ENCODE data around the gene COPG1.
"Not testable (repeated sequence)": the region's sequence is repeated elsewhere in the genome, so short reads cannot be mapped to it uniquely, and the experiment has no call there.

Gene COPG1

DNA sequence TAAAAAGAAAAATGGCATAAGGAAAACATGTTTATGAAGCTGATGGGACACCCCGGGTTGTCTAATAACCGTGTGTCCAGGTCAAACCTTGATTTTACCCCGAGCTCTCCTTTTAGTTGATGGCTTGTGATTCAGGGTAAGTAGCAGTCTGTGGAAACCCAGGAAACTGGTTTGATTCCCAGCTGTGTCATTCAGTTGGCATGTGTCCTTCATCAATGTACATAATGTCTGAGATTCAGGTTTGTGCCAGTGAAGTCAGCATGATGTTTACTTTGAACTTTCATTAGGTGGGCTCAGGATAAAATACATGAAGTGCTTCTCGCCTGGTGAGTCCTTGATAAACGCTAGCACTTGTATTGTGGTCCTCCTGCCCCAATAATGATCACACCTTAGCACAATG is 4.3 kb upstream of the COPG1 start:
- DNase-seq (ENCODE audit: low spot score): no peak

DNA sequence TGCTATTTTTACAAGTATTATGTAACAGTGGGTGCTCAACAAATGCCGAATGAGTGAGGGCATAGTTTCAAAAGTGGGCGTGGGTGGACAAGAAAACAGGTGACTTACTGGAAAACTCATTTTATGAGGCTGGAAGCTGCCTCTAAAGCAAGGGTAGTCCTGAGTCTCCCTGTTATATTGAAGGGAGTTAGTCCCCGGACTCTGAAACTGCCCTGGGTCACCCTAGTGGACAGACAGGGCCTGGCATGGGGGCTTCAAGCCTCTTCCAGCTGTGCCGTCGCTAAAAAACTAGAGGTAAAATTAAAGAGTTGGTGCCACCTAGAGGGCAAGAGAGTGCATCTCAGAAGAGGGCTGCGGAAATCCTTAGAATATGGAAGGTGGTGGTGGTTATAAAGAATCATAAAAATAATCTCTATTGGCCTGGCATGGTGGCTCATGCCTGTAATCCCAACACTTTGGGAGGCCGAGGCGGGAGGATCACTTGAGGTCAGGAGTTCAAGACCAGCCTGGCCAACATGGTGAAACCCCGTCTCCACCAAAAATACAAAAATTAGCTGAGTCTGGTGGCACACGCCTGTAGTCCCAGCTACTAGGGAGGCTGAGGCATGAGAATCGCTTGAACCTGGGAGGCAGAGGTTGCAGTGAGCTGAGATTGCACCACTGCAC is 3.6 kb upstream of the COPG1 start:
- DNase-seq (ENCODE audit: low spot score): peak; percentile 85

DNA sequence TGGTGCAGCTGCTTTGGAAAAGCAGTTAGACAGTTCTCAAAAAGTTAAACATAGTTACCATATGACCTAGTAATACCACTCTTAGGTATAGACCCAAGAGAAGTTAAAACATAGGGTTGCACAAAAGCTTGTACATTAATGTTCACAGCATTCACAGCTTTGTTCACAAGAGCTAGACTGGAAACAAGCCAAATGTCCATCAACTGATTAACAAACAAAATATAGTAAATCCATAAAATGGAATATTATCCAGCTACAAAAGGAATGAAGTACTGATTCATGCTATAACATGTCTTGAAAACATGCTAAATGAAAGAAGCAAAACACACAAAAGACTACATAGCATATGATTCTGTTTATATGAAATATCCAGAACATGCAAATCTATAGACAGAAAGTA is 2.8 kb upstream of the COPG1 start:
- no peak for DNase-seq (ENCODE audit: low spot score)

DNA sequence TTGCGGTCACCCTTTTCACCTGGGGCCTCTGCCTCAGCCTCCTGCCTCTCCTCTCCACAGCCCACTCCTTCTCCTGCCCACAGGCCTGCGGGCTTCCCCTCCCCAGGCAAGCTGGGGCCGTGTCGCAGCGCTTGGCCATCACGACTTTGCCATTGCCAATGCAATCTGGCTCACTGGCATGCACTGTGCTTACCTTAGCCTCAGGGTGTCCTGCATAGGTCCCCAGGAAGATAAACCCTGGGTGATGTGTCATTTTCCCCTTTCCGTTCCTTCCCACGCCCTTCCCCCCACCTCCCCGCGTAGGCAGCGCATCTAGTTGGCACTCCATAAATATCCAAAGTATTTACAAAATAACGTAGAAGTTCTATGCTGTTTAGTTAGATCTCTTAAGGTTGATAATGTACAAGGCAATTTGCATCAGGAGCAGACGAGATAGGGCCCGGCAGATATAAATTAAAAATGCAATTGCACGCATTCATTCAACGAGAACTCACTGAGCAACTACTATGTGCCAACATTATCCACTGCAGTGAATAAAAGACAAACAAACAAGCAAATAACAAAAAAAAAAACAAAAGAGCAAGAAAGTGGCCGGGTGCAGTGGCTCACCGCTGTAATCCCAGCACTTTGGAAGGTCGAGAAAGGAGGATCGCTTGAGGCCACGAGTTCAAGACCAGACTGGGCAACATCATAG is 973 bp upstream of the COPG1 start:
- no peak for DNase-seq (ENCODE audit: low spot score)

DNA sequence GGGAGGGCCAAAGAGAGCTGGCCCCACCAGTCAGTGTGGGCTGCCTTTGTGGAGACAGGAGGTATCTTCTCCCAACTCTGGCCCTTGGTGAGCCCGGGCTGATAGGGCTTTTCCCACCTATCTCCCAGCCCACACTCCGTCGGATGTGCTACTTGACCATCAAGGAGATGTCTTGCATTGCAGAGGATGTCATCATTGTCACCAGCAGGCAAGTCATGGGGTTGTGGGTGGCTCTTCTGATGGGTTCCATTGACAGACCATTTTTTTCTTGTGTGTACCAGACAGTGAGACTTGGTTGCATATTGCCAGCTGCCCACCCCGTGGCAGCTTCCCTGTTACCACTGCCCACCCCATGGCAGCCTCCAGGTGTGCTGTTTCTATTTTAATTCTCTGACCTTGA is 3.3 kb downstream of the COPG1 start:
- DNase-seq (ENCODE audit: low spot score): no peak

DNA sequence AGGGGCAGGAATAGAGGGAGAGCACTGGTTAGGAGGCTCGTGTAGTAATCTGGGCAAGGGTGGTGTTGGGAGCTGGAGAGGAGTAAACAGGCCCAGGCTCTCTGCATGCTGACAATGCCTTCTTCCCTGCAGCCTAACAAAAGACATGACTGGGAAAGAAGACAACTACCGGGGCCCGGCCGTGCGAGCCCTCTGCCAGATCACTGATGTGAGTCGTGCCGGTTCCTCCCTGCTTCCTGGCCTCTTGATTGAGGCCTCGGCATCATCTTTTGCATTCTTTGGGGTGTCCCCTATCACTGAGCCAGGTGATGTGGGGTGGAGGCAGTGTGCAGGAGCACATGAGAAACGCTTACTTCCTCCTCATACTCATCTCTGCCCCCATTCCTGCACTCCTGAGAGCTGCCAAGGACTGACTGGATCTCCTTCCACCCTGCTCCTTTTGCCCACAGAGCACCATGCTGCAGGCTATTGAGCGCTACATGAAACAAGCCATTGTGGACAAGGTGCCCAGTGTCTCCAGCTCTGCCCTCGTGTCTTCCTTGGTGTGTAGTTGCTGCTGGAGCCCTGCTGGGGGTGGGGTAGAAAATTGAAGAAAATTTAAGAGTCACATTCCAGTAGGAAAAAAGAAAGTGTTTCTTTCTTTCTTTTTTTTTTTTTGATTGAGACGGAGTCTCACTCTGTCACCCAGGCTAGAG is 5.3 kb downstream of the COPG1 start:
- DNase-seq (ENCODE audit: low spot score): no peak

DNA sequence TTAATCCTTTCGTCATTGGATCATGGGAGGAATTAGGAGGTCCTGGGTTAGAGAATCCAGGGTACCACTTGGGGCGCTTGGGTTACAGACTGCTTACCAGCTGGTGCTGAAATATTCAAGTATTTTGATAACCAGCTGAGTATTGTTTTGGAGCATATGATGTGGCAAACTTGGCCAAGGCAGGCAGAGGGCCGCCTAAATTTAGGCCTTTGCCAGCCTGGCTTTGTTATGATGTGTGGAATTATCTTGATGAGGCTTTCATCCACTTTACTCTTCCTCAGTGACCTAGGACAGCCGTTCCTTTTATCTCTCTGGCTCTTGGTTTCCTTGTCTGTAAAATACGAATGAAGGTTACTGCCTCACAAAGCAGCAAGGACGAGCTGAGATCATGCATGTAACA is 6.9 kb downstream of the COPG1 start:
- DNase-seq (ENCODE audit: low spot score): no peak

DNA sequence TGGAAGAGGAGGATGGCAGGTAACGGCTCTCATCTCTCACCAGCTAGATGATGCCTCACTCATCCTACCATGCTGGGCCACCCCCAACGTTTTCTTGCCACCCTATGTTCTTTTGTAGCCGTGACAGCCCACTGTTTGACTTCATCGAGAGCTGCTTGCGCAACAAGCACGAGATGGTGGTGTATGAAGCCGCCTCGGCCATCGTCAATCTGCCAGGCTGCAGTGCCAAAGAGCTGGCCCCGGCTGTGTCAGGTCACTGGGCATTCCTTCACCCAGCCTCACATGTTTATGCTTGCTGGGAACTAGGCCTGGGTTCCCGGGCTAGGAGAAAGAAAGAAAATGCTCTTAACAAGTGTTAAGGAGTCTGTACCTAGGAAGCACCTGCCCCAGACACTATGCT is 8.2 kb downstream of the COPG1 start:
- no peak for DNase-seq (ENCODE audit: low spot score)

DNA sequence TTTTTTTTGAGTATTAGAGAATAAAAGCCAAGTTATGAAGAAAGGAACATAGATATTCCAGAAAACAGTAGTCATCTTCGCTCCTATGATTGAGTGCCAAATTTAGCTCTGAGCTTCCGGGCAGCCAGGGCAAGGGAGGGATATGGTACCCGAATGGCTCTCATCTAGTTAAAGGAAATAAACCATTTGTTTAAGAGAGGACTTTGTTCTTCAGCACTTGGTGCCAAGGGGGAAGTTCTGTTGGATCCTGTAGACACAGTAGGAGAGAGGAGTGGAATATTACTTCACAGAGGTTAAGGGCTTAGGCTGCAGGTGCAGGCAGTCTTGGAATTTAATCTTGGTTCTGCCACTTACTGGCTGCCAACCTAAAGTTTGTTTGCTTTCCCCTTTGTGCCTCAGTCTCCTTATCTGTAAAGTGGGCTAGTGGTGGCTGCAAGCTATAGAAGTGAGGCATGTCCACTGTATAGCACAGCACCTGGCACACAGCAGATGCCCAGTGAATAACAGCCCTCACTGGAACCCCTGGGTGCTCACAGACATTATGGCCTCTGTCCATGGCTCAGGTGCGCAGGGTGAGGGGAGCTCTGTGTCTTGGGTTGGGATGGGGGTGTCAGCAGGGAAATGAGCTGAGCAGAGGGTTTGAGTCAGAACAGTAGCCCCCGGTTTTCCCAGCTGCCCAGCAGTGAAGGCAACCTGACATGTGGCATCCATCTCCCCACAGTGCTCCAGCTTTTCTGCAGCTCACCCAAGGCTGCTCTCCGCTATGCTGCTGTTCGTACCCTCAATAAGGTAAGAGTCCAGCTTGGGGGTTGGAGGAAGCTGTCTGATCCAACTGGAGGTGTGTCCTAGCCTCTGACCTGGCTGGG is 10.4 kb downstream of the COPG1 start:
- no peak for DNase-seq (ENCODE audit: low spot score)

DNA sequence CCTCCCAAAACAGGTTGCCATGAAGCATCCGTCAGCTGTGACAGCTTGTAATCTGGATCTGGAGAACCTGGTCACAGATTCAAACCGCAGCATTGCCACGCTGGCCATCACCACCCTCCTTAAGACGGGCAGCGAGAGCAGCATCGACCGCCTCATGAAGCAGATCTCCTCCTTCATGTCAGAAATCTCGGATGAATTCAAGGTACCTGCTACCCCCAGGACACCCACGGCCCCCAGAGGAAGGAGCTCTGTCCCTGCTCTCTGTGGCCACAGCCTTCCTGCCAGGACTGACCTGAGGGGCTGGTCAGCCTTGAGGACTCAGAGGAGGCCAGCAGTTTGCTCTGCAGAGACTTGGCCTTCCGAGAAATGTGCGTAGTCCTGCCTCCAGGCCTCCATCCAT is 11.2 kb downstream of the COPG1 start:
- DNase-seq (ENCODE audit: low spot score): no peak

DNA sequence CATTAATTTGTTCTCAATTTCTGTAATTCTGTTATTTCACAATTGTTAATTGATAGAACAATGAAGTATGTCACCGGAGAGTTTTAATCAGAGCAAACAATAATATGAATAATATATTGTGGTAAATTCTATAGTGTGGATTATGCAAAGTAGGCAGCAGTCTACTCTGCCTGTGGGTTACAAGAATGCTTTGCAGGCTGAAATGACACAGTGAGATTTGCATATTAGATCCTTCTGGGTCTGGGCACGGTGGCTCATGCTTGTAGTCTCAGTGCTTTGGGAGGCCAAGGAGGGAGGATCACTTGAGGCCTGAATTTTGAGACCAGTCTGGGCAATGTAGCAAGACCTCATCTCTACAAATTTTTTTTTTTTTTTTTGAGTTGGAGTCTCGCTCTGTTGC is 12.5 kb downstream of the COPG1 start:
- no peak for DNase-seq (ENCODE audit: low spot score)

DNA sequence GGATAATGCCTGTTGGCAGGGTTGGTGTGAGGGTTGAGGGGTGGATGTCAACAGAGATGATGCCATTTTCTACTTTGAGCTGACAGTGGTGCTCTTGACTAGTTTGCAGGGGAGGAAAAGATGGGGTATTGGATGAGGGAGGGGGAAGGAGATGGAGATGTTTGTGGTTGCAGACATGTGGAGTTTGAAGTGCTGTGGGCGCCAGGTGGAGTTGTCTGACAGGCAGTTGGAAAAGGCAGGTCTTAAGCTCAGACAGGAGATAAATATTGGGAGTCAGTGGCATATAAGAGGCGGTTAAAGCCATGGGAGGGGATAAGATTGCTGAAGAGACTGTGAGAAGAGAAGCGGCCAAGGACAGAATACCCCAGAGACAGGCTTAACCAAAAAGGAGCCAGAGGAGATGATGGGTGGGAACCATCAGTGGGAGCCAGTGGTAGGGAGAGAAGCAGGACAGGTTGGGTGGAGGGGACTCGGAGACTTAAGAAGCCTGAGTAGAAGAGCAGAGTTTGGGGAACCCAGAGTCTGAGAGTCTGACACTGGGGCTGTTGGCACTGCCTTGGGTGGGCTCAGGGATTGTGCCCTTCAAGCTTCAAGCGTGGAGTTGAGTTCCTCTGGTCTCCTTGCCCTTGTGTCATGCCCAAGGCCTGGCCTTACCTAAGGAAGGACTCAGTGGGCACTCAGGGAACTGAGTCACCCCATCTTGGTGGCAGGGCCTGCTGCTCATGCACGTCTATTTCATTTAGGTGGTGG is 13.9 kb downstream of the COPG1 start:
- no peak for DNase-seq (ENCODE audit: low spot score)

DNA sequence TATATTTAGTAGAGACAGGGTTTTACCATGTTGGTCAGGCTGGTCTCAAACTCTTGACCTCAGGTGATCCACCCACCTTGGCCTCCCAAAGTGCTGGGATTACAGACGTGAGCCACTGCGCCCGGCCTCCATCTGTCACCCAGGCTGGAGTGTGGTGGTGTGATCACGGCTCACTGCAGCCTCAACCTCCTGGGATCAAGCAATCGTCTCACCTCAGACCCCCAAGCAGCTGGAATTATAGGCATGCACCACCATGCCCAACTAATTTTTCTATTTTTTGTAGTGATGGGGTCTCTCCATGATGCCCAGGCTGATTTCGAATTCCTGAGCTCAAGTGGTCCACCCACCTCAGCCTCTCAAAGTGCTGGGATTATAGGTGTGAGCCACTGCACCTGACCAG is 15.6 kb downstream of the COPG1 start:
- not testable (repeated sequence) for DNase-seq (ENCODE audit: low spot score)

DNA sequence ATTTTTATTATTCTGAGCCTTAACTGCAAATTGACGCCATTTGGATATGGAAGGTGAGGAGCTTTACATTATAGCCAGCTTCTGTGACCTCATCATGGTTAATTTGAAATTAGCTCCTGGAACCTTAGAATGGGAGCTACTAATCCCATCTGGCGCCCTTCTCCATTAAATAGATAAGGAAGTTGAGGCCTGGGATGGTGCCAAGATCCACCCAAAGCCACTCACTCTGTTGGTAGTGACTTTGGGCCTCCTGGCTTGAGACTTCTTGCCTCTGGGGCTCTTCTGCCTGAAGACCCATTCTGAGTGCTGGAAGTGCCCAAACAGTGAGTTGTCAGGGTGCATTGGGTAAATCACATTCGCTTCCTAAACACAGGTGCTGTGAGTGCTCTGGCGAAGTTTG is 17.2 kb downstream of the COPG1 start:
- no peak for DNase-seq (ENCODE audit: low spot score)

DNA sequence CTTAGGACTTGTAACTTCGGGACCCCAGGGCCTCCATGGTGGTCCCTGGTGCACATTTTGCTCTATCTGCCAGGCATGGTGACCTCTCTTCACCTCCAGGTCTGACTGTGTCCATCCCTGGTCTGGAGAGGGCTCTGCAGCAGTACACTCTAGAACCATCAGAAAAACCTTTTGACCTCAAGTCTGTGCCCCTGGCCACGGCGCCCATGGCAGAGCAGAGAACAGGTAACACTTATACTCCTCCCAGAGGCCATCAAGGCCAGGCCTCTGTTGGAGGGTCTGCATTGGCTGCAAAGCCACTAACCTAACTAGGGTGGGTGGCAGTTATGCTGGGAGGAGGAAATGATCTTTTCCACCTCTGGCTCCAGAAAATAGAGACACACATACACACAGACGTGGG is 19.0 kb downstream of the COPG1 start:
- no peak for DNase-seq (ENCODE audit: low spot score)

DNA sequence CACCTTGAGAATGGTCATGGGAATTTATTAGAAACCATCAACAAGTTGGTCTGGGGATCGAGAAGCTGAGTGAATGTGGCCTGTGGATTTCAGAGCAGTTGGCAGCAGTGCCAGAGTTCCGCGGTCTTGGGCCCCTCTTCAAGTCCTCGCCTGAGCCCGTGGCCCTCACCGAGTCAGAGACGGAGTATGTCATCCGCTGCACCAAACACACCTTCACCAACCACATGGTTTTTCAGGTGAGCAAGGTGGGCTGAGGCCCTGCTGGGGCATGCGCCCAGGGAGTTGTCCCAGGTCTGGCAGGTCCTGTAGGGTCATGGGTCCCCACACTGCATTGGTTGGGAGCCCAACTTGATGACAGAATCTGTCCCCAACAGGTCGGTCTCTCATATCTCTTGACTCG is 22.3 kb downstream of the COPG1 start:
- DNase-seq (ENCODE audit: low spot score): no peak

DNA sequence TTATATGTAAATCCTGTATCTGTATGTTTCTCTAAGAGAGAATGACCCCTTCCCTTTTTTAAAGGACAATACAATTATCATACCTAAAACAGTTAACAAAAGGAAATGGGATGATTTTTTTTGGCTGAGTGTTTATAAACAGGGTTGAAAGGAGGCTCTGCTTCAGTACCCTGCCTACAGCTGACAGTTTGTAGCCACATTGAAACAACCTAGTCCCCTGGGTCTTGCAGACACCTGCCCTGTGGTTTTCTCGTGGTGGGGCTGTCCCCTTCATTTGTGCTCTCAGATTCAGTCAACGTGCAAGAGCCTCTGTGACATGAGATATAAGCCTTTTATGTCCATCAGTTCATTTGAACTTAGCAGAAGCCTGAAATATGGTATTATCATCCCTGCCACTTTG is 27.0 kb downstream of the COPG1 start:
- DNase-seq (ENCODE audit: low spot score): no peak

DNA sequence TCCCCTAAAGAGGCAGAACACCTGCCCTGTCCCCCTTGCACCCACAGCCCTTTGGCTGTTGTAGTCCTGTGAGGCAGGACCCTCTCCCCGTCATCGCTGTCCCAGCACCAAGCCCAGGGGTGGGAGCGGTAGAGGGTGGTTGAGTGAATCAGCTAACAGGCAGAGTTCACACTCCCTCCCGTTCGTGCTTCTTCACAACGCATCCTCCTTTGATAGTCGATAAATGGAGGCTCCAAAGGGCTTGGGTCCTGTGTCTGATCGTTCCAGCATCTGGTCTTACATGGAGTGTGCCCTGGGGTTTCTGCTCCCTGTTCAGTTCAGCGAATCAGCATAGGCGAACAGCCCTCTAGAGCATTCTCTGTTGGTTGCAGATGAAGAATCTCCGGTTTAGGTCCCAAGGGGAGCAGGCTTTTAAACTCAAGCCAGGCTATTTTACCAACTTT is 28.4 kb downstream of the COPG1 start:
- no peak for DNase-seq (ENCODE audit: low spot score)

DNA sequence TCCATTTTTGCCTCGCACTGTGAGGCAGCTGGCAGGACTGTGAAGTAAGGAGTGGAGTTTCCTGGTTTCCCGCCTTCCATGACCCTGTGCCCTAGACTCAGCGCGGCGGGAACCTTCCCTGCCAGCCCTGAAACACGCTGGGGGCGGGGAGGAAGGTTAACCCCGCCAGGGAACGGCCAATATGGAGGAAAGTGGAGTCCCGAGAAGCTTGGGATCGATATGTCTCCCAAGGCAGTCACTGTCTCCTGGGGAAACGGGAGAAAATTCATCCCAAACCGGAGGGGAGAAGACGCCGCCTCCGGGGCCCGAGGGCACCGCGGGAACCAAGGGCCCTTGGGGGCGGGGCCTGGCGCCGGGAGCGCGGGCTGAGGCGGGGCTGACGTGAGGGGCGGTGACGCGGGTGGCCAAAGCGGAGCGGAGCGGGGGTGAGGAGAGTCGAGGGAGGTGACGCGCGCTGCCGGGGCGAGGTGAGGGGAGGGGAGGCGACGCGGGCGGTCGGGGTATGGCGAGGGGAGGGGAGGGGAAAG is 29.1 kb downstream of the COPG1 start, which contains the start of gene HMCES:
Gene HMCES, plus strand, starts transcription at position 432 of the 527 bp plus-strand sequence. CDS start 863 bp downstream, outside the sequence.
- peak; percentile 97 for DNase-seq (ENCODE audit: low spot score)

DNA sequence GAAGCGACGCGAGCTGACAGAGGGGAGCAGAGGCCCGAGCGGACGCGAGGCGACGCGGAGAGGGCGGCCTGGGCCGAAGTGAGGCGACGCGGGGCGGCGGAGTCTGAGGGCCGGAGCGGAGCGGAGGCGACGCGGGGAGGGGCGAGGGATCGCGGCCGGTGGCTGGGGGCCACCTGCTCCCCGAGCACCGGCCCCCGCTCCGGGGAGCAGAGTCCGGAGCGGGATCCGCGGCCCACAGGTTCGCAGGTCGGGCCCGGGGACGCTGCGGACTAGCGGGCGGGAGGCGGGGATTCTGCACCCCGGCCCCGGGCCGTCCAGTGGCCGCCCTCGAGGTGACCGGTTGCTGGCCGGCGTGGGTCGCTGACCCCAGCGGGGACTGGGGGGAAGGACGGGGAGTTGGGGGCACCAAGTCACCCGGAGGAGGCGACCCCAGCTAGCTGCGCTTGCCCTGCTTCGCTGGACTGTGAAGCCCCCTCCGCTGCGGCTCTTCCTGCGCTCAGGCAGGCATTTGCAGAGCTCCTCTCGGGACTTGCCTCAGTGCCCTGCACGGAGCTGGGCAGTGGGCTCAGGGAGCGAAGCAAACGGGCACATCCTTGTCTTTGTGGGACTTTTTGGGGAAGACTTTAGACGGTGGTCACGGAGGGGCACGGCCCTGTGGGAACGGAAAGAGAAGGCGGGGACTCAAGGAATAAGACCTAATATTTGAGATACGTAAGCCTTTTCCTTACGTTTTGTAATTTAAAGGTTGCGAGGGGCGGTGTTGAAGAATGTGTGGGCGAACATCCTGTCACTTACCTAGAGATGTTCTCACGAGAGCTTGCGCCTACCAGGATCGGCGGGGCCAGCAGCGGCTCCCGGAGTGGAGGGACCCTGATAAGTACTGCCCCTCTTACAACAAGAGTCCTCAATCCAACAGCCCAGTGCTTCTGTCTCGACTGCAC is 29.8 kb downstream of the COPG1 start:
- no peak for DNase-seq (ENCODE audit: low spot score)

All from Ammon's horn (tissue), 1 donor.